NT2/D1 (cell line): Measurements from ENCODE around the gene GFM2.
"Not testable (repeated sequence)": the region's sequence is repeated elsewhere in the genome, so short reads cannot be mapped to it uniquely, and the experiment has no call there.

Source experiments
- DNase-seq: peaks from one replicate; pipeline ENCODE4 v3.0.0-alpha.2; 2011; ENCODE audit warnings: low read depth, low spot score
- H3K27me3 ChIP-seq: 2 replicates; pipeline ENCODE4 v1.6.0; 2011; ENCODE audit warnings: mild to moderate bottlenecking; ENCODE audit not compliant: insufficient read length, insufficient read depth
- H3K36me3 ChIP-seq: 2 replicates; pipeline ENCODE4 v1.6.1; 2011; ENCODE audit warnings: mild to moderate bottlenecking, low read length, mixed read lengths; ENCODE audit not compliant: insufficient read depth, insufficient read length
- H3K4me1 ChIP-seq: 2 replicates; pipeline ENCODE4 v1.5.1; 2011; ENCODE audit not compliant: insufficient read depth, insufficient read length
- H3K4me3 ChIP-seq: 2 replicates; pipeline ENCODE4 v1.5.1; 2011; ENCODE audit warnings: low read depth; ENCODE audit not compliant: insufficient read length
- H3K9ac ChIP-seq: 2 replicates; pipeline ENCODE4 v1.6.0; 2011; ENCODE audit warnings: low read depth; ENCODE audit not compliant: insufficient read length
- H3K9me3 ChIP-seq: 2 replicates; pipeline ENCODE4 v1.5.1; 2011; ENCODE audit warnings: mild to moderate bottlenecking, low read length; ENCODE audit not compliant: insufficient read depth
- SUZ12 ChIP-seq: IDR thresholded peaks from 2 replicates; pipeline ENCODE4 v1.6.1; 2011; ENCODE audit not compliant: insufficient read length, insufficient read depth; ENCODE audit errors: extremely low read depth
- YY1 ChIP-seq: IDR thresholded peaks from 2 replicates; pipeline ENCODE4 v1.6.1; 2011; ENCODE audit not compliant: insufficient read length, insufficient read depth
- ZNF274 ChIP-seq: IDR thresholded peaks from 2 replicates; pipeline ENCODE4 v1.6.1; 2011; ENCODE audit warnings: mild to moderate bottlenecking, low read depth, low read length

Gene GFM2

DNA sequence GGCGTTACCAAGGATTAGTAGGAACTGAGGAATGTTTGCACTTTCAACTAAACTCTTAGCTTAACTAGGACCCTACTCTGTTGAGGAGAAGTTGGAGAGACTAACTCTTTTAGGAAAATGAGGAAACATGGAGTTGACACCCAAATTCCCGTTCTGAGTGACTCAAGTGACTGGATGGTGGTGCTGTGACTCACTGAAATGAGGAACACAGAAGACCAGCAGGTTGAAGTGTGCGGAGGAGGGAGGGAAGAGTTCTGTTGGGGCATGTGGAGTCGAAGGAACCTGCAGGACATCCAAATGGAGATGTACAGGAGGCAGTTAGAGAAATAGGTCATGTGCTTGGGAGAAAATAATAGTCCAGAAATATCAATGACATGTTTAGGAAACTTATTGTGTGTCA, 73.7 kb downstream of the GFM2 start:
- no peak for DNase-seq
- no peak for TF ChIP-seq YY1
- TF ChIP-seq ZNF274, result no peak
- TF ChIP-seq SUZ12, result no peak
- Histone ChIP-seq H3K4me1 (no peaks in the 10 kb centered on the region), H3K9me3 (no peaks in the 10 kb centered on the region), H3K36me3 (peaks cover 53% of the 10 kb centered on the region), H3K4me3 (no peak overlapping the region), H3K27me3 (no peaks in the 10 kb centered on the region), H3K9ac (no peak overlapping the region)

DNA sequence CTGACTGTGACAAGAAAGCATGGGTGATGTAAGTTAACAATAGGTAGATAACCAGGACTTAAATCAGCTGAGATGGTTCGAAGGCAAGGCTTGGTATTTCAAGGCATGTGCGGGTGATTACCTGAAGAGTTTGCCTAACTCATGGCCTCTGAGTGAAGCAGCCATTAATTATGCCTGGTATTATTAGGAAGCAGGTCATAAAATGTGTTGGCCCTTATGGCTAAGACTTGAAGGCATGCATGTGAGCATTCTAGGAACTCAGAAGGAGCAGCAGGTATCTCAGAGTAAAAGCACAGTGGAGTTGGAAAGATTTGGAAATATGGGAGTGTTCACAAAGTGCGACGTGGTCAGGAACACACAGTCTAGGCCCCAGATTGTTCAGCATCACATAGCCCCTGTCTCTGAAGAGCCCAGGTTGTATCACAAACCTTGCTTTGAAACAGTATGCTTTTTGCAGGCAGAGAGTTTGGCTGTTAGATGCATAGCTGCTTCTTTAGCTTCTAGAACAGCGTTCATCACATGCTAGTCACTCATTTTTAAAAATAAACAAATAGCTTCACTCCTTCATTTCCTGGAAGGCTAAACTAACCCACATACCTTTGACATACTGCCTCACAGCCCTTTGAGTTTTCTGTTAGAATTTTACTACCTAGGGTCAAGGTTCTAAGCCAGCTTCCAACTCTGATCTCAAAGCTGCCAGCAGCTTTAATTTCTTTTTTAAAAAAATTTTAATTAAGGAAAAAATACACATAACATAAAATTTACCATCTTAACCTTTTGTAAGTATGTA, 79.8 kb downstream of the GFM2 start:
- no peak overlapping the region for H3K4me3 ChIP-seq
- TF ChIP-seq ZNF274, result no peak
- TF ChIP-seq YY1, result no peak
- no peak for TF ChIP-seq SUZ12
- H3K9me3 ChIP-seq, result no peaks in the 10 kb centered on the region
- H3K9ac ChIP-seq, result no peak overlapping the region
- peaks cover 39% of the 10 kb centered on the region for H3K36me3 ChIP-seq
- DNase-seq, result no peak
- no peaks in the 10 kb centered on the region for H3K27me3 ChIP-seq
- no peaks in the 10 kb centered on the region for H3K4me1 ChIP-seq

DNA sequence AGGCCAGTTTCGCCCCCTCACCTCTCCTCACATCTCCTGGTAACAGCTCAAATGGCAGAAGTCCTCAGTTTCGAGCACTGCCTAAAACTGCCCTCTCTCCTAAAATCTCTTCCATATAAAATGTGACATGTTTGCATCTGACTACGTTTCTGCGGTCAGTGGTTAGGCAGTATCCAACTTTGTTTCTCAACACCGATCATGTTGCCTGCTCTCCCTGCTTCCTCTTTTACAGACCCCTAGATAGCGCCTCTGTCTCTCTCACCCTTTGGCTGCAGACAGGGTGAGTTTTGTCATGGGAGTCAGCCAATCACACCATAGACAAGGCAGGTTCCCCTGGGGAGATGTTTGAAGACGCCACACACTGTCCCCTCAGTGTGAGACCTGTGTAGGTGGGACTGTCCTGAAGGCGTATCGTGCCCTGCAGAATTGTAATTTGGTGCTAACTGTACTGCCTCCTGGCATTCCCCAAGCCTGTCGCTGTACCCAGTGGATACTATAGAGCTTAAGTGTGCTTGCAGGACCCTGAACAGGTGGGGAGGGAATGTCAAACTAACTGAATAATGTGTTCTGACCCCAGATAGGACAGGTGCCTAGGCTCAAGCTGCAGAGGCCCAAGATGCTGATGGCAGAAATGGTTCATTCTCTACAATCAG, 80.8 kb downstream of the GFM2 start:
- TF ChIP-seq SUZ12 (no peak), YY1 (no peak), ZNF274 (no peak)
- Histone ChIP-seq H3K4me3 (peak overlapping the region; percentile 78), H3K9me3 (no peaks in the 10 kb centered on the region), H3K36me3 (peaks cover 30% of the 10 kb centered on the region), H3K4me1 (no peaks in the 10 kb centered on the region), H3K27me3 (no peaks in the 10 kb centered on the region), H3K9ac (peak overlapping the region; percentile 92)
- no peak for DNase-seq

DNA sequence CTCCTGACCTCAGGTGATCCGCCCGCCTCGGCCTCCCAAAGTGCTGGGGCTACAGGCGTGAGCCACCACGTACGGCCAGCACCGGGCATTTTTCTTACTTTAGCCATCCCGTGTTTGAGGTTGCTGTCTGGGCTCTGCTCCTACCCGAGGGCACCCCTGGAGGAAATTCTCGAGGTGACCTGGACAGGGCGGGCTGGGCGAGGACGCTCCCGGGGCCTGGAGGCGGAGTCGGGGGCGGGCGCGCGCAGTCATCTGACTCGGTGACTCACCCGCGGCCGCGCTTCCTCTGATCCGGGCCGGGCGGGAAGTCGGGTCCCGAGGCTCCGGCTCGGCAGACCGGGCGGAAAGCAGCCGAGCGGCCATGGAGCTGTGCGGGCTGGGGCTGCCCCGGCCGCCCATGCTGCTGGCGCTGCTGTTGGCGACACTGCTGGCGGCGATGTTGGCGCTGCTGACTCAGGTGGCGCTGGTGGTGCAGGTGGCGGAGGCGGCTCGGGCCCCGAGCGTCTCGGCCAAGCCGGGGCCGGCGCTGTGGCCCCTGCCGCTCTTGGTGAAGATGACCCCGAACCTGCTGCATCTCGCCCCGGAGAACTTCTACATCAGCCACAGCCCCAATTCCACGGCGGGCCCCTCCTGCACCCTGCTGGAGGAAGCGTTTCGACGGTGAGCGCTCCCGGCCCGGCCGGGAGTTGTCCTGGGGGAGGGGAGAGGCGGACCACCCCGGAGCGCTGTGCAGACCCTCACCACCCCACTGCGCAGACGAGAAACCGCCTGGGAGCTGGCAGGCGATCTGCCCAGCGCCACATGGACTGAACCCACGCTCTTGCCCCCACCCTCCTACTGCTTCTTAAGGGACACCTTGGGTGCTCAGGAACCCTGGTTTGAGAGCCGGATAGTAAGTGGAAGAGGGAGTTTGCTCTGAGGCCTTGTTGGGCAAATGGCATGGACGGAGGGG, 81.7 kb downstream of the GFM2 start, which contains the start of gene HEXB:
Gene HEXB (plus strand): TSS at position 334 of the 952 bp plus-strand sequence. CDS start 28 bp downstream, at position 362.
- Histone ChIP-seq H3K4me1 (no peaks in the 10 kb centered on the region), H3K36me3 (peaks cover 24% of the 10 kb centered on the region)
- DNase-seq, result peak; percentile 63

DNA sequence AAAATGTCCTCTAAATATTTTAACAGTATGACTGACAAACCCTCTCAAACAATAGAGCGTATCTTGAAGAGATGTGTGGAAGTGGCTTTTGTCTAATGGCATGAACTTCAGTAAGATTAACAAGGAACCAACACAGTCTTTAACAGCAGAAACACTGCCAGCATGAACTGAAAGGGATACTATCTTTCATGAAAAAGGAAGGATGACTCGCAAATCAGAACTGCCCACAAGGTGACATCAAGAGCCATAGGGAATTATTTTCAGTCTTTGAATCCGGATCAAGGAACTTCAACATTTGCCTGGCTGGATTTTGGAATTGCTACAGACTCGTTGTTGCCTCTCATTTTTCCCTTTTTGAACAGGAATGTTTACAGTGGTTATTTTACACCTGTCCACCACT, 87.0 kb downstream of the GFM2 start:
- DNase-seq, result no peak
- no peaks in the 10 kb centered on the region for H3K27me3 ChIP-seq
- H3K36me3 ChIP-seq, result no peaks in the 10 kb centered on the region
- H3K4me3 ChIP-seq, result no peak overlapping the region
- TF ChIP-seq ZNF274, result no peak
- no peak for TF ChIP-seq YY1
- no peak for TF ChIP-seq SUZ12
- no peaks in the 10 kb centered on the region for H3K4me1 ChIP-seq
- no peaks in the 10 kb centered on the region for H3K9me3 ChIP-seq
- no peak overlapping the region for H3K9ac ChIP-seq

More for the DNA sequence above, 81.7 kb downstream of the GFM2 start, which contains the start of gene HEXB:
- Histone ChIP-seq H3K27me3 (no peaks in the 10 kb centered on the region), H3K9ac (peak within 1 kb of the TSS; percentile 92), H3K4me3 (peak within 1 kb of the TSS; percentile 78), H3K9me3 (no peaks in the 10 kb centered on the region)
- TF ChIP-seq SUZ12, result no peak
- TF ChIP-seq YY1, result no peak
- no peak for TF ChIP-seq ZNF274

DNA sequence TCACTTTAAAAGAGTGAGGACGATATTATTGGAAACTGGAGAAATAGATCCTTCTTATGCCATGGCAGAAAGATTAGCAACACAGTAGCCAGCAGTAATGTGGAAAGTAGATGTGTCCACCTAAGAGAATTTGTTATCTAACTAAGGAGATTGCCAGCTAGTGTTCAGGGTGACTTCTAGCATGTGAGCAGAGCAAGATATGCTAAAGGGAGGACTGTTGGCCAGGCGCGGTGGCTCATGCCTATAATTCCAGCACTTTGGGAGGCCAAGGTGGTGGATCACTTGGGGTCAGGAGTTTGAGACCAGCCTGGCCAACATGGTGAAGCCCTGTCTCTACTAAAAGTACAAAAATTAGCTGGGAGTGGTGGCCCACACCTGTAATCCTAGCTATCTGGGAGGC, 87.6 kb downstream of the GFM2 start:
- H3K9me3 ChIP-seq, H3K4me1 ChIP-seq, H3K4me3 ChIP-seq, DNase-seq, H3K36me3 ChIP-seq, H3K27me3 ChIP-seq, H3K9ac ChIP-seq: not testable (repeated sequence)

DNA sequence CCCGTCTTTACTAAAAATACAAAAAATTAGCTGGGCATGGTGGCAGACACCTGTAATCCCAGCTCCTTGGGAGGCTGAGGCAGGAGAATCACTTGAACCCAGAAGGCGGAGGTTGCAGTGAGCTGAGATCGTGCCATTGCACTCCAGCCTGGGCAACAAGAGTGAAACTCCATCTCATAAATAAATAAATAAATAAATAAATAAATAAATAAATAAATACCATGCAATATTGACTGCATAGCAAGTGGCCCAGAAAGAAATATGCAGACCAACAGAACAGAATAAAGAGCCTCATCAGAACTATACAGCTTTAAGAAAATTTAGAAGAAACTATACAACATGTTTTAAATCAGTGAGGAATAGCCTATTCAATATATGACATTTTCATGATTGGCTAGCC, 88.8 kb downstream of the GFM2 start:
- not testable (repeated sequence) for H3K36me3 ChIP-seq, DNase-seq, H3K4me1 ChIP-seq, H3K27me3 ChIP-seq, H3K9ac ChIP-seq, H3K9me3 ChIP-seq, H3K4me3 ChIP-seq

DNA sequence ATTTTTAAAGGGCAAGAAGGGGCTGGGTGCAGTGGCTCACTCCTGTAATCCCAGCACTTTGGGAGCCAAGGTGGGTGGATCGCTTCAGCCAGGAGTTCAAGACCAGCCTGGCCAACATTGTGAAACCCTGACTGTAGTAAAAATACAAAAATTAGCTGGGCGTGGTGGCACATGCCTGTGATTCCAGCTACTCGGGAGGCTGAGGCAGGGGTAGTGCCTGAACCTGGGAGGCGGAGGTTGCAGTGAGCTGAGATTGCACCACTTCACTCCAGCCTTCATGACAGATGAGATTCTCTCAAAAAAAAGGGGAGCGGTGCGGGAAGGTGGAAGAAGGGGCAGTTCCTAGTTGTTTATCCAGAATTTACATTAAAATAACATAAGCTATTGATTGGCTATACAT, 90.5 kb downstream of the GFM2 start:
- not testable (repeated sequence) for H3K9ac ChIP-seq, H3K9me3 ChIP-seq, H3K4me1 ChIP-seq, H3K36me3 ChIP-seq, H3K27me3 ChIP-seq, DNase-seq, H3K4me3 ChIP-seq
